DMS153 (cell line): ENCODE measurements around the gene GNAT2.
"Not testable (repeated sequence)": the region's sequence is repeated elsewhere in the genome, so short reads cannot be mapped to it uniquely, and the experiment has no call there.

Source experiments
- DNase-seq: peaks from one replicate; lab custom pipeline; 2025; lab: John Stamatoyannopoulos, UW

The GNAT2 gene

GRCh38 chr1:109619576-109620400 lies at the start of gene GNAT2, which contains the start of gene AMPD2:
TSS of gene GNAT2 (minus strand) at chr1:109619616. CDS start at chr1:109612870, 6,746 bp downstream.
TSS of gene AMPD2 (plus strand) at chr1:109619837. CDS start at chr1:109621176, 1,339 bp downstream.
- peak; percentile 10 for DNase-seq

- no peak for DNase-seq
Measured at GRCh38 chr1:109668123-109668775, 48.8 kb upstream of the GNAT2 start.

GRCh38 chr1:109667452-109668122 lies 48.2 kb upstream of the GNAT2 start, which contains the start of gene GSTM2:
TSS of gene GSTM2 (plus strand) at chr1:109668057. CDS start at chr1:109668116, 59 bp downstream.
- DNase-seq, result peak; percentile 27

GRCh38 chr1:109664671-109665070 lies 45.3 kb upstream of the GNAT2 start:
- no peak for DNase-seq

- no peak for DNase-seq
Measured at GRCh38 chr1:109661391-109661790, 42.0 kb upstream of the GNAT2 start.

GRCh38 chr1:109660691-109661026 lies 41.2 kb upstream of the GNAT2 start:
- DNase-seq, result not testable (repeated sequence)

- no peak for DNase-seq
Measured at GRCh38 chr1:109659997-109660690, 40.7 kb upstream of the GNAT2 start.

GRCh38 chr1:109659145-109659544 lies 39.7 kb upstream of the GNAT2 start:
- no peak for DNase-seq

GRCh38 chr1:109658533-109659042 lies 39.2 kb upstream of the GNAT2 start:
- no peak for DNase-seq

GRCh38 chr1:109657970-109658369 lies 38.6 kb upstream of the GNAT2 start:
- DNase-seq, result no peak

- no peak for DNase-seq
Measured at GRCh38 chr1:109657395-109657794, 38.0 kb upstream of the GNAT2 start.

- no peak for DNase-seq
Measured at GRCh38 chr1:109655615-109656519, 36.5 kb upstream of the GNAT2 start, which contains the start of gene GSTM4. TSS of gene GSTM4 (plus strand) at chr1:109656099. CDS start at chr1:109656390, 291 bp downstream.

- no peak for DNase-seq
Measured at GRCh38 chr1:109654519-109654918, 35.1 kb upstream of the GNAT2 start.

GRCh38 chr1:109653306-109653705 lies 33.9 kb upstream of the GNAT2 start:
- DNase-seq, result no peak

GRCh38 chr1:109652402-109652801 lies 33.0 kb upstream of the GNAT2 start:
- no peak for DNase-seq

- no peak for DNase-seq
Measured at GRCh38 chr1:109650609-109651008, 31.2 kb upstream of the GNAT2 start.

- DNase-seq, result no peak
Measured at GRCh38 chr1:109649491-109649914, 30.1 kb upstream of the GNAT2 start.

- no peak for DNase-seq
Measured at GRCh38 chr1:109644670-109645069, 25.3 kb upstream of the GNAT2 start.

- peak; percentile 12 for DNase-seq
Measured at GRCh38 chr1:109643385-109644230, 24.2 kb upstream of the GNAT2 start.

- DNase-seq, result no peak
Measured at GRCh38 chr1:109642626-109643025, 23.2 kb upstream of the GNAT2 start.
